GM23338 (cell line): Measurements from ENCODE around the gene SPRY4. TPM values are rescaled to one million over a fixed set of nuclear protein-coding genes. Genes with fewer than 3 reads are reported as not detected.

Experiments used
- JUNB ChIP-seq: IDR thresholded peaks from one replicate; pipeline ENCODE4 v1.6.1; 2016; ENCODE audit warnings: antibody characterized with exemption; ENCODE audit not compliant: unreplicated experiment
- POLR2AphosphoS5 ChIP-seq: IDR thresholded peaks from 2 replicates; pipeline ENCODE4 v1.6.1; 2016; ENCODE audit warnings: antibody characterized with exemption, low read depth
- STAT1 ChIP-seq: IDR thresholded peaks from one replicate; pipeline ENCODE4 v1.6.1; 2016; ENCODE audit warnings: antibody characterized with exemption; ENCODE audit not compliant: unreplicated experiment
- ZNF331 ChIP-seq: fragments of 250-450 bp; sonication (Bioruptor Pico); IDR thresholded peaks from 2 replicates; pipeline ENCODE4 v1.5.0; 2020; ENCODE audit warnings: low read depth, mild to moderate bottlenecking, moderate library complexity
- polyA plus RNA-seq: library from polyadenylated mRNA; unstranded; fragments of >200 nt; fragmentation: Nextera tagmentation; extraction: Ambion mirVana; gene quantifications from 2 replicates; pipeline ENCODE4 v1.2.1, GENCODE V29; 2016
- total RNA-seq: library from RNA; depleted of rRNA; stranded (reverse); fragments of >200 nt; shearing (Covaris generic); gene quantifications from 2 replicates; pipeline ENCODE4 v1.2.3, GENCODE V29; 2014
- TF ChIP-seq, protein P1 (sequence below): fragments of 250-450 bp; sonication (Bioruptor Pico); IDR thresholded peaks from 2 replicates; pipeline ENCODE4 v1.5.0; 2020; ENCODE audit warnings: mild to moderate bottlenecking, moderate library complexity
- TF ChIP-seq, protein P2 (sequence below), 2 experiments: fragments of 200-600 bp in 1 of 2; sonication (generic) in 1 of 2; conservative IDR thresholded peaks; 2 replicates each; pipeline versions ENCODE4 v1.5.1 to v1.6.1; 2016 to 2017; ENCODE audit warnings: antibody characterized with exemption in 2 of 2, low read depth in 2 of 2, mild to moderate bottlenecking in 2 of 2, moderate library complexity in 1 of 2
- TF ChIP-seq, protein P3 (sequence below): IDR thresholded peaks from one replicate; pipeline ENCODE4 v1.6.1; 2018; ENCODE audit warnings: antibody characterized with exemption; ENCODE audit not compliant: unreplicated experiment

The SPRY4 gene
- total and polyA plus RNA-seq, 2 experiments from 2014 or later = 70.6 to 240 TPM

DNA sequence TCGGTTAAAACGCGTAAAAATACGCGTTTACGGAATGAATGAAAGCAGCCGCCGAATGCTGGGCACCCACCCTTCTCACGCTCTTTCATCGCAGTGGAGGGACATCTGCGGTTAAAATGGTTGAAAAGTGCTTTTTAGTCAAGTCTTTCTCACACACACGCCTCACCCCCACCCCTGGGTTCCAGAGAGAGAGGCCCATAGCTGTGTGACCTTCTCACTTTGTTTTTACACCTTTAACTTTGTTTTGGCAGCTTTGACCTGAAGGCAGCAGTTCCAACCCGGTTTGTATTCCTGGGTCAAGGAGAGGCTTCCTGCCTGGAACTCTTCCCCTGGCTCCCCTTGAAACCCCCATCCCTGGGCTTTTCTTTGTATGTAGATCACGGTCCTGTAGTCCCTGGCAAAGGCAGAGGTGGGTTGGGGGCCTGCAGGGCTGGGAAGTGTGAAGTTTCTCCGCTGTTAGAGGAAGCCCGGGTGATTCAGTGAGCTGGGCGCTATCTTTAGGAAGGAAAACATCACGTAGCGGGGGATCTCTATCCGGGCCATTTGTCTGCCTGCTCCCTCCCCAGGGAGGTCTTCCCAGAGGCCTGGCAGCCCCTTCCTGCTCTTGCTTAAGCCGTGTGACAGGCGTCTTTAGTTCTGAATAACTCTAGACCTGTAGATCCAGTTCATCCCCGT lies 29.6 kb downstream of the SPRY4 start (continued):
- TF ChIP-seq, protein P1, sequence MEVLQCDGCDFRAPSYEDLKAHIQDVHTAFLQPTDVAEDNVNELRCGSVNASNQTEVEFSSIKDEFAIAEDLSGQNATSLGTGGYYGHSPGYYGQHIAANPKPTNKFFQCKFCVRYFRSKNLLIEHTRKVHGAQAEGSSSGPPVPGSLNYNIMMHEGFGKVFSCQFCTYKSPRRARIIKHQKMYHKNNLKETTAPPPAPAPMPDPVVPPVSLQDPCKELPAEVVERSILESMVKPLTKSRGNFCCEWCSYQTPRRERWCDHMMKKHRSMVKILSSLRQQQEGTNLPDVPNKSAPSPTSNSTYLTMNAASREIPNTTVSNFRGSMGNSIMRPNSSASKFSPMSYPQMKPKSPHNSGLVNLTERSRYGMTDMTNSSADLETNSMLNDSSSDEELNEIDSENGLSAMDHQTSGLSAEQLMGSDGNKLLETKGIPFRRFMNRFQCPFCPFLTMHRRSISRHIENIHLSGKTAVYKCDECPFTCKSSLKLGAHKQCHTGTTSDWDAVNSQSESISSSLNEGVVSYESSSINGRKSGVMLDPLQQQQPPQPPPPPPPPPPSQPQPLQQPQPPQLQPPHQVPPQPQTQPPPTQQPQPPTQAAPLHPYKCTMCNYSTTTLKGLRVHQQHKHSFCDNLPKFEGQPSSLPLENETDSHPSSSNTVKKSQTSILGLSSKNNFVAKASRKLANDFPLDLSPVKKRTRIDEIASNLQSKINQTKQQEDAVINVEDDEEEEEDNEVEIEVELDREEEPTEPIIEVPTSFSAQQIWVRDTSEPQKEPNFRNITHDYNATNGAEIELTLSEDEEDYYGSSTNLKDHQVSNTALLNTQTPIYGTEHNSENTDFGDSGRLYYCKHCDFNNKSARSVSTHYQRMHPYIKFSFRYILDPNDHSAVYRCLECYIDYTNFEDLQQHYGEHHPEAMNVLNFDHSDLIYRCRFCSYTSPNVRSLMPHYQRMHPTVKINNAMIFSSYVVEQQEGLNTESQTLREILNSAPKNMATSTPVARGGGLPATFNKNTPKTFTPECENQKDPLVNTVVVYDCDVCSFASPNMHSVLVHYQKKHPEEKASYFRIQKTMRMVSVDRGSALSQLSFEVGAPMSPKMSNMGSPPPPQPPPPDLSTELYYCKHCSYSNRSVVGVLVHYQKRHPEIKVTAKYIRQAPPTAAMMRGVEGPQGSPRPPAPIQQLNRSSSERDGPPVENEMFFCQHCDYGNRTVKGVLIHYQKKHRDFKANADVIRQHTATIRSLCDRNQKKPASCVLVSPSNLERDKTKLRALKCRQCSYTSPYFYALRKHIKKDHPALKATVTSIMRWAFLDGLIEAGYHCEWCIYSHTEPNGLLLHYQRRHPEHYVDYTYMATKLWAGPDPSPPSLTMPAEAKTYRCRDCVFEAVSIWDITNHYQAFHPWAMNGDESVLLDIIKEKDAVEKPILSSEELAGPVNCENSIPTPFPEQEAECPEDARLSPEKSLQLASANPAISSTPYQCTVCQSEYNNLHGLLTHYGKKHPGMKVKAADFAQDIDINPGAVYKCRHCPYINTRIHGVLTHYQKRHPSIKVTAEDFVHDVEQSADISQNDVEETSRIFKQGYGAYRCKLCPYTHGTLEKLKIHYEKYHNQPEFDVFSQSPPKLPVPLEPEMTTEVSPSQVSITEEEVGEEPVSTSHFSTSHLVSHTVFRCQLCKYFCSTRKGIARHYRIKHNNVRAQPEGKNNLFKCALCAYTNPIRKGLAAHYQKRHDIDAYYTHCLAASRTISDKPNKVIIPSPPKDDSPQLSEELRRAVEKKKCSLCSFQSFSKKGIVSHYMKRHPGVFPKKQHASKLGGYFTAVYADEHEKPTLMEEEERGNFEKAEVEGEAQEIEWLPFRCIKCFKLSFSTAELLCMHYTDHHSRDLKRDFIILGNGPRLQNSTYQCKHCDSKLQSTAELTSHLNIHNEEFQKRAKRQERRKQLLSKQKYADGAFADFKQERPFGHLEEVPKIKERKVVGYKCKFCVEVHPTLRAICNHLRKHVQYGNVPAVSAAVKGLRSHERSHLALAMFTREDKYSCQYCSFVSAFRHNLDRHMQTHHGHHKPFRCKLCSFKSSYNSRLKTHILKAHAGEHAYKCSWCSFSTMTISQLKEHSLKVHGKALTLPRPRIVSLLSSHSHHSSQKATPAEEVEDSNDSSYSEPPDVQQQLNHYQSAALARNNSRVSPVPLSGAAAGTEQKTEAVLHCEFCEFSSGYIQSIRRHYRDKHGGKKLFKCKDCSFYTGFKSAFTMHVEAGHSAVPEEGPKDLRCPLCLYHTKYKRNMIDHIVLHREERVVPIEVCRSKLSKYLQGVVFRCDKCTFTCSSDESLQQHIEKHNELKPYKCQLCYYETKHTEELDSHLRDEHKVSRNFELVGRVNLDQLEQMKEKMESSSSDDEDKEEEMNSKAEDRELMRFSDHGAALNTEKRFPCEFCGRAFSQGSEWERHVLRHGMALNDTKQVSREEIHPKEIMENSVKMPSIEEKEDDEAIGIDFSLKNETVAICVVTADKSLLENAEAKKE (CRISPR knock-in tag) = no peak
- TF ChIP-seq, protein P2, sequence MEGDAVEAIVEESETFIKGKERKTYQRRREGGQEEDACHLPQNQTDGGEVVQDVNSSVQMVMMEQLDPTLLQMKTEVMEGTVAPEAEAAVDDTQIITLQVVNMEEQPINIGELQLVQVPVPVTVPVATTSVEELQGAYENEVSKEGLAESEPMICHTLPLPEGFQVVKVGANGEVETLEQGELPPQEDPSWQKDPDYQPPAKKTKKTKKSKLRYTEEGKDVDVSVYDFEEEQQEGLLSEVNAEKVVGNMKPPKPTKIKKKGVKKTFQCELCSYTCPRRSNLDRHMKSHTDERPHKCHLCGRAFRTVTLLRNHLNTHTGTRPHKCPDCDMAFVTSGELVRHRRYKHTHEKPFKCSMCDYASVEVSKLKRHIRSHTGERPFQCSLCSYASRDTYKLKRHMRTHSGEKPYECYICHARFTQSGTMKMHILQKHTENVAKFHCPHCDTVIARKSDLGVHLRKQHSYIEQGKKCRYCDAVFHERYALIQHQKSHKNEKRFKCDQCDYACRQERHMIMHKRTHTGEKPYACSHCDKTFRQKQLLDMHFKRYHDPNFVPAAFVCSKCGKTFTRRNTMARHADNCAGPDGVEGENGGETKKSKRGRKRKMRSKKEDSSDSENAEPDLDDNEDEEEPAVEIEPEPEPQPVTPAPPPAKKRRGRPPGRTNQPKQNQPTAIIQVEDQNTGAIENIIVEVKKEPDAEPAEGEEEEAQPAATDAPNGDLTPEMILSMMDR (conservative IDR thresholded peaks at IDR 0.05; ENCODE audit: low read depth in 2 of 2) = no peak
- TF ChIP-seq STAT1 (no peak), POLR2AphosphoS5 (no peak), JUNB (no peak), ZNF331 (CRISPR knock-in tag) (no peak)
- TF ChIP-seq, protein P3, sequence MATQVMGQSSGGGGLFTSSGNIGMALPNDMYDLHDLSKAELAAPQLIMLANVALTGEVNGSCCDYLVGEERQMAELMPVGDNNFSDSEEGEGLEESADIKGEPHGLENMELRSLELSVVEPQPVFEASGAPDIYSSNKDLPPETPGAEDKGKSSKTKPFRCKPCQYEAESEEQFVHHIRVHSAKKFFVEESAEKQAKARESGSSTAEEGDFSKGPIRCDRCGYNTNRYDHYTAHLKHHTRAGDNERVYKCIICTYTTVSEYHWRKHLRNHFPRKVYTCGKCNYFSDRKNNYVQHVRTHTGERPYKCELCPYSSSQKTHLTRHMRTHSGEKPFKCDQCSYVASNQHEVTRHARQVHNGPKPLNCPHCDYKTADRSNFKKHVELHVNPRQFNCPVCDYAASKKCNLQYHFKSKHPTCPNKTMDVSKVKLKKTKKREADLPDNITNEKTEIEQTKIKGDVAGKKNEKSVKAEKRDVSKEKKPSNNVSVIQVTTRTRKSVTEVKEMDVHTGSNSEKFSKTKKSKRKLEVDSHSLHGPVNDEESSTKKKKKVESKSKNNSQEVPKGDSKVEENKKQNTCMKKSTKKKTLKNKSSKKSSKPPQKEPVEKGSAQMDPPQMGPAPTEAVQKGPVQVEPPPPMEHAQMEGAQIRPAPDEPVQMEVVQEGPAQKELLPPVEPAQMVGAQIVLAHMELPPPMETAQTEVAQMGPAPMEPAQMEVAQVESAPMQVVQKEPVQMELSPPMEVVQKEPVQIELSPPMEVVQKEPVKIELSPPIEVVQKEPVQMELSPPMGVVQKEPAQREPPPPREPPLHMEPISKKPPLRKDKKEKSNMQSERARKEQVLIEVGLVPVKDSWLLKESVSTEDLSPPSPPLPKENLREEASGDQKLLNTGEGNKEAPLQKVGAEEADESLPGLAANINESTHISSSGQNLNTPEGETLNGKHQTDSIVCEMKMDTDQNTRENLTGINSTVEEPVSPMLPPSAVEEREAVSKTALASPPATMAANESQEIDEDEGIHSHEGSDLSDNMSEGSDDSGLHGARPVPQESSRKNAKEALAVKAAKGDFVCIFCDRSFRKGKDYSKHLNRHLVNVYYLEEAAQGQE = no peak
